OCI-LY7 (cell line): ENCODE data around the gene LIPT2. TPM values are rescaled to one million over a fixed set of nuclear protein-coding genes. Genes with fewer than 3 reads are reported as not detected.

ENCODE experiments used
- BruUV-seq: library from RNA; stranded (reverse); fragments of 400-500 nt; replicated peaks from 2 replicates; lab custom pipeline; 2021; lab: Mats Ljungman, UMichigan
- CTCF ChIA-PET: fragments of 300-600 bp; sonication (Branson Sonifier 250); formaldehyde crosslinking; loops from one replicate; lab custom pipeline; 2022; ENCODE audit warnings: antibody characterized with exemption; ENCODE audit not compliant: unreplicated experiment; lab: Charles Lee
- POLR2A ChIA-PET: fragments of 300-600 bp; sonication (Branson Sonifier 250); formaldehyde crosslinking; loops from one replicate; lab custom pipeline; 2022; ENCODE audit warnings: antibody characterized with exemption; lab: Charles Lee
- DNase-seq: peaks from one replicate; pipeline ENCODE4 v3.0.0-alpha.2; 2015; ENCODE audit warnings: low spot score
- H2AFZ ChIP-seq: fragments of 200-600 bp; sonication (generic), shearing (Covaris generic); 2 replicates; pipeline ENCODE4 v1.6.1; 2014; ENCODE audit warnings: mild to moderate bottlenecking, antibody characterized with exemption, low read length, moderate library complexity
- H3K27ac ChIP-seq: fragments of 200-600 bp; sonication (generic); 2 replicates; pipeline ENCODE4 v1.5.1; 2014; ENCODE audit warnings: mixed run types, low read depth, mild to moderate bottlenecking, moderate library complexity, low read length, inconsistent platforms; ENCODE audit not compliant: poor library complexity, severe bottlenecking
- H3K36me3 ChIP-seq: fragments of 200-600 bp; sonication (generic); 2 replicates; pipeline ENCODE4 v1.6.1; 2014; ENCODE audit warnings: mild to moderate bottlenecking, antibody characterized with exemption, low read length, moderate library complexity, mixed read lengths; ENCODE audit not compliant: insufficient read depth
- H3K4me1 ChIP-seq: fragments of 200-600 bp; sonication (generic); 2 replicates; pipeline ENCODE4 v1.5.1; 2014; ENCODE audit warnings: mild to moderate bottlenecking, low read length; ENCODE audit not compliant: insufficient read depth, poor library complexity, severe bottlenecking
- H3K4me2 ChIP-seq: fragments of 200-600 bp; sonication (generic); 2 replicates; pipeline ENCODE4 v1.6.1; 2014; ENCODE audit warnings: mild to moderate bottlenecking, low read length
- H3K4me3 ChIP-seq: fragments of 200-600 bp; sonication (generic); 2 replicates; pipeline ENCODE4 v1.5.1; 2014; ENCODE audit warnings: mild to moderate bottlenecking, low read depth, low read length; ENCODE audit not compliant: poor library complexity, severe bottlenecking
- H3K79me2 ChIP-seq: fragments of 200-600 bp; sonication (generic); 2 replicates; pipeline ENCODE4 v1.6.1; 2016; ENCODE audit warnings: low read depth, mild to moderate bottlenecking, low read length, moderate library complexity, mixed read lengths; ENCODE audit not compliant: insufficient read depth
- H3K9me2 ChIP-seq: fragments of 200-600 bp; sonication (generic); 2 replicates; pipeline ENCODE4 v1.6.1; 2016; ENCODE audit warnings: mild to moderate bottlenecking, low read length, mixed read lengths; ENCODE audit not compliant: insufficient read depth
- H3K9me3 ChIP-seq: fragments of 200-600 bp; sonication (generic); 2 replicates; pipeline ENCODE4 v1.6.1; 2014; ENCODE audit warnings: mild to moderate bottlenecking, mixed run types, low read length, mixed read lengths
- H4K20me1 ChIP-seq: fragments of 200-600 bp; sonication (generic); 2 replicates; pipeline ENCODE4 v1.6.1; 2014; ENCODE audit warnings: mild to moderate bottlenecking, antibody characterized with exemption, low read length, moderate library complexity, mixed read lengths; ENCODE audit not compliant: insufficient read depth
- CTCF ChIP-seq: fragments of 200-600 bp; sonication (generic); conservative IDR thresholded peaks from 2 replicates; pipeline ENCODE4 v1.5.1; 2014; ENCODE audit warnings: mild to moderate bottlenecking, antibody characterized with exemption, low read length, moderate library complexity, mixed read lengths
- EZH2phosphoT487 ChIP-seq: fragments of 200-600 bp; sonication (generic); IDR thresholded peaks from 2 replicates; pipeline ENCODE4 v1.6.1; 2018; ENCODE audit warnings: low read depth, borderline replicate concordance, mild to moderate bottlenecking, mixed run types, antibody characterized with exemption, low read length, moderate library complexity, mixed read lengths
- intact Hi-C: fragments of 100-400 bp; cut with micrococcal nuclease; formaldehyde crosslinking; loops from one replicate; pipeline ENCODE4 v1.10.0; 2022; ENCODE audit not compliant: unreplicated experiment
- total RNA-seq, 2 experiments: library from RNA; depleted of rRNA in 1 of 2; stranded (reverse); fragments of >200 nt in 1 of 2; shearing (Covaris generic) in 1 of 2; gene quantifications; 2 replicates each; pipeline ENCODE4 v1.2.3, GENCODE V29; 2014 to 2022

Gene LIPT2
- total RNA-seq, 2 experiments from 2014 or later: 10.9 to 14.3 TPM

DNA sequence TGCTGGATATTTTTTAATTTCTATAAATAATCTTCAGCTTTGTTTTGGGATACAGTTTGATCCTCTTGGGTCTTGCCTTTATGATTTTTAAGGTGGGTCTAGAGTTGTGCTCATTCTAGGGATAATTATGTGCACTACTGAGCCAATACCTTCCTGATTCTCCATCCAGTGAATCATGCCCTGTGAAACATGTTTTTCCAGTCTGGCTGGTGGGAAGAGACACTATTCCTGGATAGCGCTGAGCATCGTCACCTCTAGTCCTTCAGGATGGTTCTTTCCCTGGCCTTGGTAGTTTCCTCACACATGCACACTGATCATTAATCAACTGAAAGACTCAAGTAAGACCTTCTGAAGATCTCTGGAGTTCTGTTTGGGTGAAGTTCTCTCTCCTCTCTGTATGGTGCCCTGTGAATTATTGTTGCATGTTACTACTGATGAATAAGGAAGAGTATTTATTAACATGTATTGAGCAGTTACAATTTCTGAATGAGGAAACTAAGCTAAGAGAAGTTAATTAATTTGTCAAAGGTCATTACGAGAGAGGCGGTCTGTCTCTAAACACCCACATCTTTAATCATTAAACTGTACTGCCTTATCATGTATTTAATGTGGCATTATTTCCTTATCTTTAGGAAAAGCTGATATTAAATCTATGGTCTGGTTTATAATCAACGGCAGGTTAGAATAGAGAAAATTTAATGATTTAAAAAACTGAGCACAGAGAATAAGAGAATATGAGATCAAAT lies 39.1 kb upstream of the LIPT2 start:
- intact Hi-C loops: no loop called here
- BruUV-seq: no TSS peak
- no peaks in the 10 kb centered on the region for H3K9me2 ChIP-seq
- no peak overlapping the region for H3K27ac ChIP-seq
- H3K79me2 ChIP-seq: no peaks in the 10 kb centered on the region
- ChIA-PET POLR2A (interaction anchor here (0.7 kb wide), 1 partner anchor 884 kb away, joined by 3 read pairs; no protein-coding TSS in a partner anchor), CTCF (no interaction called here)
- H3K4me1 ChIP-seq: no peaks in the 10 kb centered on the region
- TF ChIP-seq EZH2phosphoT487: no peak
- TF ChIP-seq CTCF: no peak
- DNase-seq: no peak
- no peak overlapping the region for H2AFZ ChIP-seq
- H3K4me3 ChIP-seq: no peak overlapping the region
- no peaks in the 10 kb centered on the region for H4K20me1 ChIP-seq
- H3K36me3 ChIP-seq: no peaks in the 10 kb centered on the region
- H3K4me2 ChIP-seq: no peak overlapping the region
- H3K9me3 ChIP-seq: no peaks in the 10 kb centered on the region

DNA sequence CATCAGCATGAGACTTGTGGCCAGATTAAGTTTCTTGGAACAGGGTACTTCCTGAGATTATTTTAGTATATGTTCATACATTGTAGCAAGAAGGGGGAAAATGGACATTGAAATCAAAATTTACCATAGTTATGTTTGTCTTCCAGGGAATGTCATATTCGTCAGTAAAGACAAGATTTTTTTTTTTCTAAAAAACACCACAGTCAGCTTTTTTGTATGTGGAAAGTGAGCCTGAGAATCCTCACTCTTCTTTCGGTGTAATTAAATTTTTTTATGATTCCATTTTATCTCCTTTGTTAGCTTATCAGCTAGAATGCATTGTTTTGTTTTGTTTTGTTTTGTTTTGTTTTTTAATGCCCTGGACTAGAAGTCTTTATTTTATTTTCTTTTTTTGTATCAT lies 31.5 kb upstream of the LIPT2 start:
- BruUV-seq: no TSS peak
- H3K4me2 ChIP-seq: no peak overlapping the region
- intact Hi-C loops: no loop called here
- no peaks in the 10 kb centered on the region for H3K4me1 ChIP-seq
- H3K9me2 ChIP-seq: no peaks in the 10 kb centered on the region
- CTCF ChIA-PET: no interaction called here
- no peak overlapping the region for H3K4me3 ChIP-seq
- no peaks in the 10 kb centered on the region for H4K20me1 ChIP-seq
- H3K9me3 ChIP-seq: no peaks in the 10 kb centered on the region
- H2AFZ ChIP-seq: no peak overlapping the region
- no peak overlapping the region for H3K27ac ChIP-seq
- TF ChIP-seq CTCF: no peak
- no peak for TF ChIP-seq EZH2phosphoT487
- POLR2A ChIA-PET: no interaction called here
- H3K36me3 ChIP-seq: no peaks in the 10 kb centered on the region
- DNase-seq: no peak
- H3K79me2 ChIP-seq: no peaks in the 10 kb centered on the region

DNA sequence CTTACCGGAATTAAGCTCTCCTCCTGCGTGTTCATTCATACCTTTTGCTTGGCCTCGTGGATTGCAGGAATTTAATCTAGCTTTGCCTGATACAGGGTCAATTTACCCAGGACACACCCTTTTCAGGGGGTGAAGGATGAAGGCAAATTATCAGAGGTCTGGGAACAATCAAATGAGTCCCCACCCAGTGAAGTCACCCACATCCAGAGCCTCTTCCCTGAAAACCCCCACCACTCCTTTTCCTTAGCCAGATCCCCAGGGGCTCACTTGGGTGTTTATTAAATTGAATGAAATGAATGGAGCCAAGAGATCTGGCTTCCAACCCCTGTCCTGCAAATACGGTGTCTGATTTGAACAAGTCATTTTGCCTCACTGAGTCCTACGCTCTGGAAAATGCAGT lies 31.0 kb upstream of the LIPT2 start:
- POLR2A ChIA-PET: no interaction called here
- Histone ChIP-seq H3K9me3 (no peaks in the 10 kb centered on the region), H3K9me2 (no peaks in the 10 kb centered on the region), H3K4me2 (no peak overlapping the region), H3K36me3 (no peaks in the 10 kb centered on the region), H2AFZ (no peak overlapping the region), H3K27ac (no peak overlapping the region), H3K4me3 (no peak overlapping the region), H3K4me1 (no peaks in the 10 kb centered on the region), H3K79me2 (no peaks in the 10 kb centered on the region), H4K20me1 (no peaks in the 10 kb centered on the region)
- intact Hi-C loops: no loop called here
- TF ChIP-seq CTCF (no peak), EZH2phosphoT487 (no peak)
- no TSS peak for BruUV-seq
- no peak for DNase-seq
- CTCF ChIA-PET: no interaction called here
